ENCODE data around the gene MGAT4A.
"Not testable (repeated sequence)": the region's sequence is repeated elsewhere in the genome, so short reads cannot be mapped to it uniquely, and the experiment has no call there.

GRCh38 chr2:98659491-98659840 is 71.5 kb downstream of the MGAT4A start:
- TF ChIP-seq CTCF (IDR thresholded peaks at IDR 0.05); RFX5 (IDR thresholded peaks at IDR 0.05); ESRRA (IDR thresholded peaks at IDR 0.05; ENCODE audit: borderline replicate concordance, low read length); E2F6 (IDR thresholded peaks at IDR 0.05; ENCODE audit: borderline replicate concordance, low read depth); MYC (IDR thresholded peaks at IDR 0.05; ENCODE audit: borderline replicate concordance, low read length); POLR2A (IDR thresholded peaks at IDR 0.05; ENCODE audit: low read length); SMC3 (IDR thresholded peaks at IDR 0.05); NPAS2 (CRISPR knock-in tag; IDR thresholded peaks at IDR 0.05; ENCODE audit: borderline replicate concordance); POLR2AphosphoS2 (conservative IDR thresholded peaks at IDR 0.05; ENCODE audit: low read length); ELK1 (IDR thresholded peaks at IDR 0.05; ENCODE audit: low read depth, low read length); HDAC2 (IDR thresholded peaks at IDR 0.05); USF2 (IDR thresholded peaks at IDR 0.05); EHMT2 (IDR thresholded peaks at IDR 0.05; ENCODE audit: low read depth): not testable (repeated sequence)

Data from A549 (cell line).